Measurements from ENCODE around the gene TMTC4.

GRCh38 chr13:100665403-100665802 lies 9.2 kb downstream of the TMTC4 start:
- no peak for TF ChIP-seq CTCF (IDR thresholded peaks at IDR 0.05)
- TF ChIP-seq POLR2A (IDR thresholded peaks at IDR 0.05) = no peak
- TF ChIP-seq POLR2AphosphoS5 (IDR thresholded peaks at IDR 0.05; ENCODE audit: insufficient read depth in 1 of 2, low read depth in 1 of 2) = no peak

All from vagina (tissue), 2 donors.